AG04450 (cell line): ENCODE data around the gene SLC25A45. TPM values are rescaled to one million over a fixed set of nuclear protein-coding genes. Genes with fewer than 3 reads are reported as not detected.

ENCODE experiments used
- CTCF ChIA-PET: fragments of 300-600, 350-600 bp; formaldehyde crosslinking; extraction: SDS; loops from one replicate; lab custom pipeline; 2022; ENCODE audit warnings: antibody characterized with exemption, inconsistent platforms; lab: Charles Lee
- POLR2A ChIA-PET: fragments of 350-600 bp; formaldehyde crosslinking; extraction: SDS; loops from one replicate; lab custom pipeline; 2021; ENCODE audit warnings: antibody characterized with exemption, inconsistent platforms; lab: Yijun Ruan, JAX
- DNase-seq: peaks from one replicate; pipeline ENCODE4 v3.0.0-alpha.2; 2011; ENCODE audit warnings: low read depth, low spot score
- H3K27ac ChIP-seq: one replicate; pipeline ENCODE4 v1.5.1; 2012; ENCODE audit warnings: low read depth, low read length, control low read depth
- H3K27me3 ChIP-seq: one replicate; pipeline ENCODE4 v1.6.0; 2012; ENCODE audit warnings: low read length; ENCODE audit not compliant: control insufficient read depth, insufficient read depth
- H3K4me3 ChIP-seq: 2 replicates; pipeline ENCODE4 v1.5.1; 2011; ENCODE audit warnings: mild to moderate bottlenecking, low read depth, low read length, control low read depth
- H3K9me3 ChIP-seq: 2 replicates; pipeline ENCODE4 v1.5.1; 2012; ENCODE audit warnings: low read length; ENCODE audit not compliant: control insufficient read depth, insufficient read depth
- polyA plus RNA-seq: library from polyadenylated mRNA; depleted of rRNA; stranded (reverse); fragments of >200 nt; gene quantifications from 2 replicates; pipeline ENCODE4 v1.2.3, GENCODE V29; 2011
- TF ChIP-seq, protein P1 (sequence below): IDR thresholded peaks from 2 replicates; pipeline ENCODE4 v1.5.1; 2011; ENCODE audit warnings: low read depth, low read length, control low read depth, inconsistent platforms

SLC25A45 gene
- polyA plus RNA-seq, 1 experiment, result 0.76 TPM

- DNase-seq, result no peak
- ChIA-PET POLR2A (no interaction called here), CTCF (no interaction called here)
- no peaks in the 10 kb centered on the region for H3K27me3 ChIP-seq
- H3K9me3 ChIP-seq, result no peaks in the 10 kb centered on the region
- TF ChIP-seq, protein P1, sequence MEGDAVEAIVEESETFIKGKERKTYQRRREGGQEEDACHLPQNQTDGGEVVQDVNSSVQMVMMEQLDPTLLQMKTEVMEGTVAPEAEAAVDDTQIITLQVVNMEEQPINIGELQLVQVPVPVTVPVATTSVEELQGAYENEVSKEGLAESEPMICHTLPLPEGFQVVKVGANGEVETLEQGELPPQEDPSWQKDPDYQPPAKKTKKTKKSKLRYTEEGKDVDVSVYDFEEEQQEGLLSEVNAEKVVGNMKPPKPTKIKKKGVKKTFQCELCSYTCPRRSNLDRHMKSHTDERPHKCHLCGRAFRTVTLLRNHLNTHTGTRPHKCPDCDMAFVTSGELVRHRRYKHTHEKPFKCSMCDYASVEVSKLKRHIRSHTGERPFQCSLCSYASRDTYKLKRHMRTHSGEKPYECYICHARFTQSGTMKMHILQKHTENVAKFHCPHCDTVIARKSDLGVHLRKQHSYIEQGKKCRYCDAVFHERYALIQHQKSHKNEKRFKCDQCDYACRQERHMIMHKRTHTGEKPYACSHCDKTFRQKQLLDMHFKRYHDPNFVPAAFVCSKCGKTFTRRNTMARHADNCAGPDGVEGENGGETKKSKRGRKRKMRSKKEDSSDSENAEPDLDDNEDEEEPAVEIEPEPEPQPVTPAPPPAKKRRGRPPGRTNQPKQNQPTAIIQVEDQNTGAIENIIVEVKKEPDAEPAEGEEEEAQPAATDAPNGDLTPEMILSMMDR, result no peak
- H3K27ac ChIP-seq, result no peak overlapping the region
- no peak overlapping the region for H3K4me3 ChIP-seq
Observed at GRCh38 chr11:65399845-65400244, 17.4 kb upstream of the SLC25A45 start.

DNA sequence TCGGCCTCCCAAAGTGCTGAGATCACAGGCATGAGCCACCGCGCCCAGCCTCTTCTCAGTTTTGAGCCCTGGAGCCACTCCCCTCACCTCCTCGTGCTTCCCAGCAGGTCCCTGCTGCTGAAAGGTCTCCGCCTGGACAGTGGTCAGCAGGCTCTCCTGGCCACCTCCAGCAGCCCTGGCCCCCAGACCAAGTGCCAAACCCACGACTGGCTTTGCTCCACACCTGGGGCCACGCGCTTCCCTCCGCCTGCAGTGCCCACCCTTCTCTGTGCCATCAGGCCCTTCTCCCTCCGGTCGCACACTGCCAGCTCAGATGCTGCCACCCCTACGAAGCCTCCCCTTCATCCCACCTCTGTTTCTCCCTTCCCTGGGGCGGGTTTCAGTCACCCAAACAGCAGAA is 16.8 kb upstream of the SLC25A45 start:
- CTCF ChIA-PET, result interaction anchor here (0.7 kb wide), 1 partner anchor 47 kb away, joined by 5 read pairs; no protein-coding TSS in a partner anchor
- Histone ChIP-seq H3K4me3 (no peak overlapping the region), H3K27ac (no peak overlapping the region), H3K27me3 (no peaks in the 10 kb centered on the region), H3K9me3 (no peaks in the 10 kb centered on the region)
- TF ChIP-seq, protein P1, result no peak
- POLR2A ChIA-PET, result no interaction called here
- DNase-seq, result no peak

DNA sequence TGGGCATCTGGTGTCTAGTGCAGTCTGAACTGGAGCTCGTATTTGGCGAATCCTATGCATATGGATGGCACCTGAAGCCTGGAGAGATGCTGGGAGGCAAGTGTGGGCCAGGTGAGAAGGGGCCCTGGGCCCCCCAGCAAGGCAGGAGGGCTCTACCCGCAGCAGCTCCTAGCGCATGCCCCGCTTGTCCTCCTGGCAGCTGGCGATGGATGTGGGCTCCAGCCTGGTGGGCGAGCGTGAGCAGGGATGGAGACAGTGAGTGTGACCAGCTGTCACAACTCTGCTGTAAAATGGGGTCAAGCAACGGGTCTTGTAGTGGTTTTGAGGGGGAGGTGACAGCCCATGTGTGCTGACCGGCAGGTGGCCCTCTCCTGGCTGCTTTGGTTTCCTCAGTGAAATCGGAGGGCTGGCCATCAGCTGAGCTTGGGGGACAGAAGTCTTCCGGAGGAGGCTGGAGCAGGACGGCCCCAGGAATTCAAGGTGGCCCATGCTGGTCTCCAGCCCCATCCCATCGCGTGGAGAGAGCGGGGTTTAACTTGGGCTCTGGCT is 16.0 kb upstream of the SLC25A45 start:
- Histone ChIP-seq H3K27me3 (no peaks in the 10 kb centered on the region), H3K27ac (no peak overlapping the region), H3K9me3 (no peaks in the 10 kb centered on the region), H3K4me3 (no peak overlapping the region)
- CTCF ChIA-PET, result interaction anchor here (0.7 kb wide), 1 partner anchor 195 kb away, joined by 3 read pairs; no protein-coding TSS in a partner anchor
- TF ChIP-seq, protein P1, result no peak
- POLR2A ChIA-PET, result interaction anchor here (0.7 kb wide), 1 partner anchor 9 kb away, joined by 4 read pairs; no protein-coding TSS in a partner anchor
- DNase-seq, result no peak

DNA sequence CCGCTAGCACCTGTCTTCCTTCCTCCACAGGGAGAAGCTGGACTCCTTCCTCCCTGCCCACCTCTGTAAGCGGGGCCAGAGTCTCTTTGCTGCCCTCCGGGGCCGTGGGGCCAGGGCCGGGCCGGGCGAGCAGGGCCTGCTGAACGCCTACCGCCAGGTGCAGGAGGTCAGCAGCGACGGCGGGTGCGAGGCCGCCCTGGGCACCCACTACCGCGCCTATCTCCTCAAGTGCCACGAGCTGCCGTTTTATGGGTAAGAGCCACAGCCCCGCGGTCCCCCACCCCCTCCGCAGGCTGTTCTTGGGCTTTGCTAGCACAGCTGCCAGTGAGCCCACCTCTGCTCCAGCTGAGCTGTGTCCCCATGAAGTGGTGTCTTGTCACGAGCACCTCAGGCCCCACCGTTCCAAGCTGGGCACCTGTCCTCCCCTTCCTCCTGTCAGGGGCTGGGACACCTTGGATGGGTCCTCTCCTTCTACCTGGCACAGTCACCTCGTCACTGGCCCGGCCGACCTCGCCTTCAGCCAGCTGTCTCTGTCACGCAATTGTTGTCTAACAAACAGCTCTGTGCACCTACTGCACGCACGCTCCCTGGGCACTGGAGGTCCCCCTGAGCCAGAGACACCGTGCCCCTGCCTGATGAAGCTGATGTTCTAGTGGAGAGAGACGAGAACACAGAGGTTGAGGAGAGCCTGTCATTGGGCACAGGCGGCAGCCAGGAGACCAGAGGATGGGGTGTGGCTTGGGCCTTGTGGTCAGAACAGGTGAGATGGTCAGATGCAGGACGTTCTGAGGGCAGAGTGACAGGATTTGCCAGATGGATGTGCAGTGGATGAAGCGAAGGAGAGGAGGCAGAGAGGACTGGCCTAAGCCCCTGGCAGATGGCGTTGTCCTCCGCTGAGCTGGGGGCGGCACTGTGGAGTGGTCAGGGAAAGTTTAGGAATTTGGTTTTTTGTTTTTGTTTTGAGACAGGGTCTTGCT is 14.6 kb upstream of the SLC25A45 start:
- H3K4me3 ChIP-seq, result no peak overlapping the region
- POLR2A ChIA-PET, result no interaction called here
- no peaks in the 10 kb centered on the region for H3K27me3 ChIP-seq
- H3K9me3 ChIP-seq, result no peaks in the 10 kb centered on the region
- TF ChIP-seq, protein P1, result no peak
- no peak overlapping the region for H3K27ac ChIP-seq
- DNase-seq, result no peak
- CTCF ChIA-PET, result no interaction called here

DNA sequence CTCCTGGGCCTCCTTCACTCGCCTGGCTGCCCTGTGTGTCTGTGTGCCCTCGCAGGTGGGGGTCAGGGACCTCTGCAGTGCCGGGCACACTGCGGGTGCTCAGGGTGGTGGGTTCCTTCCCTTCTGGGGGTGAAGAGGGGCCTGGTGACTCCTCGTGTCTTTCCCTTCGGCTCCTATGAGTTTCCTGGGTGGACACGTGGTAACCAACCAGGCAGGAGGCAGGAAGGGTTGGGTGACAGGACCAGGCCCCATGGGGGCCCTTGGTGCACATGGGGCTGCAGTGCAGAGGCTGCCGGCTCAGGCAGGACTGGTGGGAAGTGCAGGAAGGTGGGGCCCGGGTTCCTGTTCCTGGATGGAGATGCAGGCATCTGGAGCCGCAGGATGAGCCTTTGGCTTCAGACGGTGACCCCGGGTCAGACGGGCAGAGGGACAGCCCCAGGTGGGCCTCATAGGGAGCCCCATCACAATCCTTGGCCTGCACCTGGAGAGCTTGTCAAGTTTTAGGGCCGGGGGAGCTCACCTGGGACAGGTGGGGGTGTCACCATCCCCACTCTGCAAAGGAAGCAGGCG is 13.6 kb upstream of the SLC25A45 start:
- ChIA-PET CTCF (no interaction called here), POLR2A (no interaction called here)
- DNase-seq, result no peak
- TF ChIP-seq, protein P1, result no peak
- no peaks in the 10 kb centered on the region for H3K27me3 ChIP-seq
- no peaks in the 10 kb centered on the region for H3K9me3 ChIP-seq
- H3K27ac ChIP-seq, result no peak overlapping the region
- no peak overlapping the region for H3K4me3 ChIP-seq
